Brain pericyte (primary cell): ENCODE results near the gene ATF7.
"Not testable (repeated sequence)": the region's sequence is repeated elsewhere in the genome, so short reads cannot be mapped to it uniquely, and the experiment has no call there.

Source experiments
- DNase-seq: peaks from one replicate; pipeline ENCODE4 v3.0.0-alpha.2; 2012; ENCODE audit warnings: low read depth, low spot score

The ATF7 gene

DNA sequence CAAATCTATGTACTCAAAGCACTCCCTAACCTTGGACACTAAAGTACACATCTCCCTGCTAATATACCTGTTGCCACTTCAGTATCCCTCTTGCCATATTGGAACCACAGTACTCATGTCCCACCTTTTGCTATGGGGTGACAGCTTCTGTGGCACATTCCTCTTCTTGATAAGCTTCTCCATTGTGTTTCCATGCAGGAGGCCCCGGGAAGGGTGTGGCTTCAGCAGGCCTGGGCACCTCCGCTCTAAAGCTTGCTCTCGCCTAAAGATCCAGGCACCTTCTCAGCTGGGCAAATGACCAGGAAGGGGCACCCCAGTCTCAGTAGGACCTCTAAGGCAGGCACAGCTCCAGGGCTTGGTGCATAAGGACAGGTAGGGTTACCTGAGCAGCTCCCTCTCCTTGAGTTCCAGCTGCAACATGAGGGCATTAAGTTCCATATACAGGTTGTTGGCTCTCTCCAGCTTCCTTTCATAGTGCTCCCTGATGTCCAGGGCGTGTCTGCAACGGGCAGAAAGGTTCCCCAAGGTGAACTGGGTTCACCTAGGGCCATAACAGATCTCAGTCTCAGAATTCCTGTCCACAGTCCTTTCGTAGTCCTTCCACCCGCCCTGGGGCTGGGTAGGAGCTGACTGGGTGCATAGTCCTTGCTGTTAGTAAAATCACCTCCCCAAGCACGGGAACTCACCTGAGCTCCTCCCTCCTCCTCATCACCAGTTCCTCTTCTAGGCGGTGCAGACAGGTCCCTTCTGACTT is 142.8 kb downstream of the ATF7 start:
- no peak for DNase-seq

DNA sequence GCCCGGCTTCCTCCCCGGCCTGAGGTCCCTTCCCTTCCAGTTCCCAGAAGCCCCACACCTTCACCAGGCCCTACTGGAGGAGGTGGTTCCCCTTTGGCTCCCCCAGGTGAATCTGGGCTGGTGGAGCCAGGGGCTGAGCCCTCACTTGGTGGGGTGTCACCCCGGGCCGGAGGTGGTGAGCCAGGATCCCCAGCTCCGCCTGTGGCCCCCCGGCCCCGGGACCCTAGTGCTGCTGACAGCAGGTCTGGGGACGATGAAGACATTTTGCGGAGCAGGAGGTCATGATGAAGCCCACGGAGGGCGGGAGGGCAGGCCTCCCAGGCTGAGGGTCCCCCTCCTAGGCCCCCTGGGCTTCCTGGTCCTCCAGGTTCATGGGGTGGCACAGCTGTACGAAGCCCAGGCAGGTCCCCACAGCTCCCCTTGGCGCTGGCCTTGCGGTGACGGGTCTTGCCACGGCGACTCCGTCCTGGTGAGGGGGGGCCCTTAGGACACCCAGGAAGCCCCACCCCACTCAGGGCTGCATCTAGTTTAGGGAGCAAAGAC is 143.5 kb downstream of the ATF7 start:
- DNase-seq, result no peak

DNA sequence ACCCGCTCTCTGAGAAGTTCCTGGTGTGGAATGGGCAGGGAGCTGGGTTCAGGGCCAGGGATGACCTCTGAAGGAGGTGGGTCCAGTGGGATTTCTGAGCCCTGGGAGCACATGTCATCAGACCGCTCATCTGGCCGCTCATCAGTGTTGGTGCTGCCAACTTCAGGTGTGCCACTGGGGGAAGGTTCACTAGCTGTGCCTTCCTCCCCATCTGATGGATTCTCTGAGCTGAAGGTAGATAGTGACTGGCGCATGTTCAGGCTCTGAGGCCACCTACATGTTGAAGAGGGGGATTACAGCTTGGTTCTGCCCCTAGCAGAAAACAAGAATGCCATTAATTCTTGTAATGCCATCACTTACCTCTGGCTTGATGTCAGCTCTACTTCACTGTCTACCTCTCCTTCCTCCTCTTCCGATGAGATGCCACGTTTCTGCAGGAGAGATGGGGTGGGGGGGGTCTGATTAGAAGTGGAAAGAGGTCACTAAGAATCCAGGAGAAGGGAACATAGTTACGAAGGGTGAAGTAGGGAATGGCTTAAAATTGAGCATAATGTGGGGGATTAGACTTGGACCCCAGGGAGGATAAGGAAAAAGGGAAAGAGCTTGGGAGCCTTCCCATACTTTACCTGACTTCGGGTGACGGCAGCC is 144.1 kb downstream of the ATF7 start:
- no peak for DNase-seq

DNA sequence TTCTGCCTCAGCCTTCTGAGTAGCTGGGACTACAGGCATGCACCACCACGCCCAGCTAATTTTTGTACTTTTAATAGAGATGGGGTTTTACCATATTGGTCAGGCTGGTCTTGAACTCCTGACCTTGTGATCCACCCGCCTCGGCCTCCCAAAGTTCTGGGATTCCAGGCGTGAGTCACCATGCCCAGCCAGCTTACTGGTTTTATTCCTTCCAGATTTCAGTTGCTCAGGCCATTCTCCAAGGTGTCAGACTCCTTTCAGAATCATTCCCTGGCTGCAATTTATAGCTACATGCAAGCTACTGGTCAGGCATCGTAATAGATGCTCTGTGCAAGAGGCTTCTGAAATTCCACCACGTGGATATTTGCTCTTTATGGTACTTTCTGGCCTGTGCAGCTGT is 144.7 kb downstream of the ATF7 start:
- not testable (repeated sequence) for DNase-seq

DNA sequence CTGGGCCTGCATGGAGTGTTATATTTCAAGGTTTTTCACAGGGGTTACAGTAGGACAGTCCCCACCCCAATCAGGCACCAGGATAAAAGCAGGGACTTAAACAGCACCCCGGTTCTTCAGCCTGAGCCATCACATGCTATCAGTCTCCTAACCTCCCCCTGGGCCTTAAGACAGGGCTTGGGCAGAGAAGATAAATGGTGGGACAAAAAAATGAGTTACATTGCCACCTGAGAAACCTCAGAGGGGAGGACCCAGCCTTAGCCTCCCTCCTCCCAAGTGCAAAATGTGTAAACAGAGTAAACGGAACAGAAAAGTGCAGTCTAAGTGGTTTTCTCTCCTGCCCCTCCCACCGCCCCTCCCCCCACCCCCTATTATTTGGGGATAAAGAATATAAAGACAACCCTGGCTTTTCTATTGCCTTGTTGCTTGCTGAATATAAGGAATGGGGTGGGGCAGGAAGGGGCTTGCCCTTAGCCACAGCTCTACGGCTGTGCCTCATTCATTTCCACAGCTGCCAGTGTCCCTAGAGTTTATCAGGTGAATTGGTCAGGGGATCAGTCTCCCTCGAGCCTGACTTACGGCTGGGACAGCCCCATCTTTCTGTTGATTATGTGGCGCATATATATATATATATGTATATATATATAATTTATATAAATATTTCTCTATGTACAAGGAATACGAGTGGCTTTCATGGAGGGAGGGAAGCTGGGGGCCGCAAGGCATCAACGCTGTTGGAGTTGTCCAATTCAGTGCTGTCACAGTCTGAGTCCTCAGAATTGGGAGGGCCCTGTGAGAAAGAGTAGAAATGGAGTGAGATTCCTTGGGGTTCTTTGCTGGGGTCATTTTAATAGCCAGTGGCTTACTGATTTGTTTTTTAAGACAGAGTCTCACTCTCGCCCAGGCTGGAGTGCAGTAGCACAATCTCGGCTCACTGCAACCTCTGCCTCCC is 145.4 kb downstream of the ATF7 start:
- DNase-seq, result no peak

DNA sequence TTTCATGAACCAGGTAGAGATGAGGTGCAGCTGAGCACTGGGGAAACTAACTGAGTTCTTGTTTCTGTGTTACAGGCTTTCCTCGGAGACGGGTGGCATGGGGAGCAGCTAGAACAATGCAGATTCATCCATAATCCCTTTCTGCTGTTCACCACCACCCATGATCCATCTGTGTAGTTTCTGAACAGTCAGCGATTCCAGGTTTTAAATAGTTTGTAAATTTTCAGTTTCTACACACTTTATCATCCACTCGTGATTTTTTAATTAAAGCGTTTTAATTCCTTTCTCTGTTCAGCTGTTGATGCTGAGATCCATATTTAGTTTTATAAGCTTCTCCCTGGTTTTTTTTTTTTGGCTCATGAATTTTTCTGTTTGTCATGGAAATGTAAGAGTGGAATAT is 146.9 kb downstream of the ATF7 start:
- no peak for DNase-seq

DNA sequence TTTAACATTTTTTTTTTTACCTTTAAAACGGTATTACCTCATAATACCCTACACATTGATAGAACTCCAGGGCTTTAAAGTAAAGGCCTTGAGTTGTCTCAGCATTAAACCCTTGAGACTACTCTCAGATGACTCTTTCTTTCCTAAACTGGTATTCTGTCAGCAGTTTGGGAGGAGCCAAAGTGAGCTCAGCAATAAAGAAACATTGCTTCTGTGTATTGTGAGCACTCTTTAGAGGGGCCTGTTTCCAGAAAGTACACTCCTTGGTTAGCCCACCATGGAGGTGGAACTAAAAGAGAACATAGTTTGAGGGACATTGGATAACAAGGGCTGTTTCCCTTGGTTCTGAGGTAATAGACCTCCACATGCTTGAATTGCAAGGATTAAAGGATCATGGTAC is 147.3 kb downstream of the ATF7 start:
- DNase-seq, result no peak

DNA sequence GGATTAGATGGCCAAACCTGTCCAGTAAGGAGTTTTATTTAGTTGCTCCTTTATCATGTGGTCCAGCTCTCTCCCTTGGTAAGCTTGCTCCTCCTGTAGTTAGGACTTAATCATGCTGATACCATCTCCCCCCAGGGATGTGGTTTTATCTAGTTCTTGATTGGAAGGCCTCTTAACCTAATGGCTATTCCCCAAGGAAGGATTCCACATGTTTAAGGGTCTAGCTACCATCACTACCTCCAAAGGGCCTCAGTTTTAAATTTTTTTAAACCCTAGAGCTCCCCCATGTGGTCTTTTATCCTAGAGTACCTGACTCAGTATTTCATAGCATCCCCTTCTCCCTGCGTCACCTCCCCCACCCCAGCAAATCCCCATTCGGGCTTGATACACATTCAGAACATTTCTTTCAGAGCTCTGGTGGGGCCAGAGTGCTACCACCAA is 149.4 kb downstream of the ATF7 start:
- no peak for DNase-seq

DNA sequence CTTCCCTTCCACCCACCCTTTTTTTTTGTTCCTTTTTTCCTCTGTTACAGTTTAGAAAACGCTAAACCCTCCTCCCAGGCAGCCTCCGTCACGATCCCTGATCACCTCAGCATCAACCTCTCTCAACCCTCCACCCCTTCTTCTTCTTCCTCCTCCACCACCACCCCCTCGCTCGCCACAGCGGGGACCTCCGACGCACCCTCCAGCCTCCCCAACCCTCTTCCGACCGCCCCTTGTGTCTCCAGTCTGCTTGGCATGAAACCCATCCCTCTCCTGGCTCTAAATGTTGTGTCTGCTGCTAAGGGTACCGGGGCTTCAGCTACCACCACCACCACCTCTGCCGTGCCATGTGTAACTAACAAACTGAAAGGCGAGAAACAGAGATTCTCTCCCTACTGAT is 151.4 kb downstream of the ATF7 start:
- no peak for DNase-seq

DNA sequence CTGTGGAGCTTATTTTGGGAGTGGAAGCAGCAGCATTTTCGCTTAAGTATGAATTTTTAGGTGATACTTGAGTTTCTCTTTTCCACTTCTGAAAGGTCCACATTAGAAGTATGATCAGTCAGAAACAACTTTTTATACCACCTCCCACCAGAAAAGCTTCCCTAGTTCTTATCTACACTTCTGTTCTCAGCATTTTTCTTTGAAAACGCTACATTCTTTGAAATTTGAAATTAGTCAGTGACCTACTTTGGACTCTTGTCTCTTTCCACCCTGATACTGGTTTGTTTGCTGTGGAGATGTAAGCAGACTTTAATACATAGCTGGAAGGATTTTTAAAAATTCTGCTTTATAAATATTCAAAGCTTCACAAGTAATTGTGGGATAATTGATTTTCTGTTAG is 152.1 kb downstream of the ATF7 start:
- no peak for DNase-seq

DNA sequence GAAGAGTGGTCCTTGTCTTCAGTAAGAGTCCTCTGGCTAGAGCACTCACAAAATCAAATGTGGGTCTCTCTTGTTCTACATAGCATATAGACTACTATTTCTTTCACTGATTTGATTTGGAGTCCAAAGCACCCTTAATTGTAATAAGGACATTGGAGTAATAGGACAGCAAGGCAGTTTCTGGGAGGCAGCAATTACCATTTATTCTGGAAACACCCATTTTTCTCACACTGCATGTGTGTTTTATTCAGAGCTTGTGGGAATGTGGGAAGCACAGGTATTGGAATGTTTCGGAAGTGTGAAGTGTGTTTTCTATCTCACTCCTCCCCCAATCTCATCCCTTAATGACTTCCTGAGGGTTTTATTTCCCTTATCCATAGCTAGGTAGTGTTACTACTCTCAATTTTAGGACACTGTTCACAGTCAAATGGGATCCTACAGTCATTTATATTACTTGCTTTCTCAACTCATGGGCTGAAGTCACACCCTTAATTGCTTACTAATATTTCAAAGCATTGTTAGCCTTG is 154.1 kb downstream of the ATF7 start:
- DNase-seq, result no peak

DNA sequence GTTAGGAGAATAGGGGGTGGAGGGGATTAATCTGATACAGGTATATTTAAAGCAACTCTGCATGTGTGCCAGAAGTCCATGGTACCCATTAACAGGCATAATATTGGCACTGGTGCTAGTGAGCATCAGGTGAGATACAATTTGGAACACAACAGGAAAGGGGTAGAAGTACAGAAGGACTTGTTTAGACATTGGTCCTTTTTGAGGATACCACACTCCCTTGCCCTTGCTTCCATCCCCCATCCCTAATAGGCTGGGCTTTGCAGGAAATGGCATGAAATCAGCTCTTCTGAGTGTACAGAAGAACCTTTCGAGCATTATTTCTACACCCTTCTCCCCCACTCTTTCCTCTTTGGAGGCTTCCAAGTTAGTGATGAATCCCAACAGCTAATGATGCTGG is 157.9 kb downstream of the ATF7 start:
- no peak for DNase-seq

DNA sequence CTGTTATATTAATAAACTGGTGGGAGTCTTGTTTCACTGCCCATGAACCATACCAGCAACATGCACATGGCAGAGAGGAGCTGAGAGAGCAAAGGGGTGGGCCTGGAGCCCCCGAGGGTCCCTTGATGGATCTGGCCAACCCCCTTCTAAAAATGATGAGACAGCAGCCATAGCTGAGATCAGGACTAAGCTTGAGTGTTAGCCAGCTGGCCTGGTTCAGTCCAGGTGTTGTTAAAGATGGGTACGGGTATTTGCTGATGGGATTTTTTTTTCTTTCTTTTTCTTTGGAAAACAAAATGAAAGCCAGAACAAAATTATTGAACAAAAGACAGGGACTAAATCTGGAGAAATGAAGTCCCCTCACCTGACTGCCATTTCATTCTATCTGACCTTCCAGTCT is 158.3 kb downstream of the ATF7 start:
- DNase-seq, result no peak

DNA sequence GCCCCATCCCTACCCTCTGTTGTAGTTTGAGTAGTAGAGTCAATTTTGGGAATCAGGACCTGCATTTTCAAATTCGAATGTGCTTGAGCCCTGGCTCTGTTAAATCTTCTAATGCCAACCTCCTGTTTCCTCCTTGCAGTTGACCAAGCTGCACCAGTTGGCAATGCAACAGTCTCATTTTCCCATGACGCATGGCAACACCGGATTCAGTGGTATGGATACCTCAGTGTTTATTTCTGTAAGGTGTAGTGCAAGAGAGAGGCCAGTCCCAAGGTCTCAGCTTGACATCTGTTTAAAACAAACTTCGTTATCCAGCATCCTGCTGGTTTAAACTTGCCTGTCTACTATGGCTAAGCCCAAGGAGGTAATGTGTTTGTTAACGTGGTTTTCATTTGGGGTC is 159.1 kb downstream of the ATF7 start:
- no peak for DNase-seq

DNA sequence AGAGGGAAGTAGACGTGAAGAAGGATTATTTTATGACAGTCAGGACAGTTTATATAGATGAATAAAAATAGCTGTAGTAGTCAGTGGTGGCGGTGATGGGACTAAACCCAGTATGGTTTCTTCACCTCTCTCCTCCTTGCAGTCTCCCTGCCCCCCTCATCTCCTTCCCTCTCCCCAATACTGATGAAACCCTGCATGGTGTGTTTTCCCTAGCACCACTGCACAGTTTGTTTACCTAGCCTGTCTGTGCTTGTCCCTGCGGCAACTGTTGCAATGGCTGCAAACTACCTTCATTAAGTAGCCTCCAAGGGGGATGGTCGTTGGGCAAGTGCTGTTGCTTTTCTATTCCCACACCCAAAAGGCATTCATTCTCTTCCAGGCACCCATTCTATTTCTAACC is 159.5 kb downstream of the ATF7 start:
- DNase-seq, result no peak

DNA sequence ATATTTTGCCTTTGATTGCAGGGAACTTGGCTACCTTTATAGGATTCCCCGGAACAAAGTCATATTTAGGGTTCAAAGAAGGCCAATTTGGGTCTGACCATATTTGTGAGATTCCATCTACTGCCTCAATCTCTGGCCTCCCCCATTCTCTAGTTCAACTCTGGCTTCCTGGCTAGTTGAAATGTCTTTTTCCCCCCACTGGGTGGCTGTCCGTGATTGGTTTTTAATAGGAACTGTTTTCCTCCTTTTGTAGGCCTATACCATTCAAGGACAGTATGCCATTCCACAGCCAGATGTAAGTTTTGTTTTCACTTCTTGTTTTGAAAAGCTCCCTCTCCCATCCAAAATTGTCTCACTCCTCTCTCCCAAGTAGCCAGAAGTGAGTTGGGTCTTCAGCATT is 160.5 kb downstream of the ATF7 start:
- DNase-seq, result no peak

DNA sequence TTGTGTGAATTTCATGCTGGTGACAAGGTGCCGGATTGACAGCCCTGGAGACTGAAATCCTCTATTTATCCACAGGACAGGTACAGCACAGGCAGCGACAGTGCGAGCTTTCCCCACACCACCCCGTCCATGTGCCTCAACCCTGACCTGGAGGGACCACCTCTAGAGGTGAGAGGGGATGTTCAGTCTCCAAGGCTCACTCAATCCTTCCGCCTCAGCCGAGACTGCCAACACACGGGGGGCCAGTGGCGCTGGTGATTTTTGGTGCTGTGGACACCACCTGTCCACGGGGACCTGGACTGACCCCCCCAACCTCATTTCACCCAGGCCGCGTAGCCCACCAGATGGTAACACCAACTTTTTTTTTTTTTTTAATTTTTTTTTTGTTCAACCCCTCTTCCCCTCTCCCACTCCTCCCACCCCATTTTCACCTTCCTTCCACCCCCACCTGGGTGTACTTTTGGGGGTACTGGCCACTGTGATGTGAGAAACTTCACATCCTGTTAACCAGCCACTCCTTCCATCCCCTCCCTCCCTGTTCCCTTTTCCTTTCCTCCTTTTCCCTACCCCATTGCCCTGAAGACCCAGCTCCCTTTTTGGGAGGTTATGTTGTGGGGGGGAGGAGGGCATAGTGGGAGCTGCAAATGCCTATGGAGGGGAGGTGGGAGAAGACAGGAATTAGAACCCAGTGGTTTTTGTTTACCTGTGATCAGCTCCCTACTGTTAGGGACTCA is 161.3 kb downstream of the ATF7 start:
- DNase-seq, result no peak

DNA sequence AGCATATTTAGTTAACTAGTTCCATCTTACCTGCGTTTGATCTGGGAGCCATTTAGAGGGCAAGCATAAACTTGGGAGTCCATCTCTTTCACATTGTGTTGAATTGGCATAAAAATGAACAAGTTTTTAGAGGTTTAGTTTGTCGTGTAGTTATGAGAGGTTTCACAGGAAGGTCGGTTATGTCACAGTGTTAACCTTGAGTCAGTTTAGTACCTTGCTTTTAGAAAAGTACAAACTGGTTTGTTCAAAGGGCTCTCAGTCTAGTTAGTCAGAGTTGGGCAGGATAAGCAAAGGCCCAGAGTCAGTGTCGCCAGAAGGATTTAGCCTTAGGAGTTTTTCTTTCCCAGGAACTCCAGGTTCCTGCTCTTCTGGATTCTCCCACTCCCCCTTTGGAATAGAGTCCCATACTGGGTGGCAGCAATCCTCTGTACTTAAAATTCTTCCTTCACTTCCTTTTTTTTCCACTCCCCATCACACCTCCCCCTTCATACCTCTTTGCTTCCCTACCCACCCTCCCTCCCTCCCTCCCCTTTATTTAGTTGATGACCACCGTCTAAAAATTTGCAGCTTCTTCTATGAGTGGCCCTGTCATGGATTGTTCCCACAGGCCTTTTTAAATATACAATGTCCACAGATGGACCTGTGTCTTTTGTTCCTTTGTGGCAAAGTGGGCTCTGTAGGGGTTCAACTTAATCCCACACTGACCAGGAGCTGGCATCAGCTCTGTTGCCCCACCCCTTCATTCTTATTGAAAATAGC is 162.2 kb downstream of the ATF7 start:
- DNase-seq, result no peak

DNA sequence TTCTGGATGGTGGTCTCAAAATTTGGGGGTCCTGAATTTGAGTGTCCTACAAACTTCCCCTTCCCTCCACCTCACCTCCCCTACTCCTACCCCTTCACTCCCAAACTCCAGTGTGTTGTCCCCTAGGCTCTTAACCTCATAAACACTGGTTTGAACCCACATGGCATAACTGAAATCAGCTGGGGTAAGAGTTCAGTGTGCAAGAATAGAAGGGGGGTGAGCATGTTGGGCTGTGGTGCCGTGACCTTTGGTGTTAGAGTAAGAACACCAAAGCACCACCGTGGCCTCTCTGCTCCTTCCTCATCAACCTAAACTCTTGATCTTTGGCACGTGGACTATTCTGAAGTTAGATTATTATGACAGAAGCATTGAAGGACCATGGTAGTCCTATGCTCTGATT is 163.2 kb downstream of the ATF7 start:
- no peak for DNase-seq

DNA sequence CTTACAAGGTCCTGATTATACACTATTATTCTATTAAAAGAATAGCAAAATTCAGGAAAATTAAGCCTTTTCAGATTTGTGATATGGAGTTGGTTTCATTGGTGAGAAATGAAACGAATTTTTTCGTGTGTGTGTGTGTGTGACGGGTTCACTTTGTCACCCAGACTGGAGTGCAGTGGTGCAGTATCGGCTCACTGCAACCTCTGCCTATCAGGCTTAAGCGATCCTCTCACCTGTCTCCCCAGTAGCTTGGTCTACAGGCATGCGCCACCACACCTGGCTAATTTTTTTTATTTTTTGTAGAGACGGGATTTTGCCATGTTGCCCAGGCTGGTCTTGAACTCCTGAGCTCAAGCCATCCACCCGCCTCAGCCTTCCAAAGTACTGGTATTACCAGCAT is 164.6 kb downstream of the ATF7 start:
- DNase-seq, result no peak
